SK-N-MC (cell line): ENCODE data around the gene CNTN3.

ENCODE experiments used
- DNase-seq: peaks from one replicate; pipeline ENCODE4 v3.0.0-alpha.2; 2011; ENCODE audit warnings: low read depth, low spot score
- H3K27ac ChIP-seq: fragments of 200-600 bp; sonication (generic); 2 replicates; pipeline ENCODE4 v1.5.1; 2016; ENCODE audit warnings: mixed run types
- H3K36me3 ChIP-seq: fragments of 200-600 bp; sonication (generic); 2 replicates; pipeline ENCODE4 v1.6.1; 2017; ENCODE audit warnings: antibody characterized with exemption, low read length, mixed read lengths; ENCODE audit not compliant: insufficient read depth
- H3K4me3 ChIP-seq: fragments of 200-600 bp; sonication (generic); 2 replicates; pipeline ENCODE4 v1.5.1; 2016
- H3K9ac ChIP-seq: fragments of 200-600 bp; sonication (generic); 2 replicates; pipeline ENCODE4 v1.8.0; 2017; ENCODE audit warnings: mixed run types, mixed read lengths; ENCODE audit not compliant: insufficient read length
- H3K9me3 ChIP-seq: fragments of 200-600 bp; sonication (generic); 2 replicates; pipeline ENCODE4 v1.6.1; 2017; ENCODE audit warnings: low read depth, mild to moderate bottlenecking, antibody characterized with exemption, low read length, moderate library complexity, mixed read lengths
- EZH2 ChIP-seq: fragments of 200-600 bp; sonication (generic); IDR thresholded peaks from one replicate; pipeline ENCODE4 v1.6.1; 2017; ENCODE audit warnings: antibody characterized with exemption
- FOXP2 ChIP-seq: optimal IDR thresholded peaks from 2 replicates; pipeline ENCODE3; 2011; ENCODE audit warnings: mild to moderate bottlenecking, moderate library complexity; ENCODE audit not compliant: insufficient read depth; ENCODE audit errors: extremely low read length, control extremely low read depth
- POLR2AphosphoS5 ChIP-seq: IDR thresholded peaks from 2 replicates; pipeline ENCODE4 v1.6.1; 2012; ENCODE audit warnings: mild to moderate bottlenecking, low read depth, low read length, borderline replicate concordance

CNTN3 gene

GRCh38 chr3:74621581-74621980 is 7.1 kb upstream of the CNTN3 start:
- Histone ChIP-seq H3K9ac (no peak overlapping the region), H3K9me3 (no peaks in the 10 kb centered on the region)
- TF ChIP-seq POLR2AphosphoS5 (no peak), EZH2 (no peak), FOXP2 (no peak)

GRCh38 chr3:74617776-74618175 is 3.3 kb upstream of the CNTN3 start:
- Histone ChIP-seq H3K9ac (no peak overlapping the region), H3K36me3 (no peaks in the 10 kb centered on the region), H3K4me3 (no peak overlapping the region), H3K27ac (peak overlapping the region; percentile 42; the same call in 1 of the 2 replicates), H3K9me3 (no peaks in the 10 kb centered on the region)
- TF ChIP-seq POLR2AphosphoS5 (no peak), FOXP2 (no peak), EZH2 (no peak)
- DNase-seq: no peak

More at GRCh38 chr3:74621581-74621980, 7.1 kb upstream of the CNTN3 start:
- Histone ChIP-seq H3K36me3 (no peaks in the 10 kb centered on the region), H3K27ac (no peak overlapping the region), H3K4me3 (no peak overlapping the region)
- no peak for DNase-seq

GRCh38 chr3:74613521-74614106 is 845 bp downstream of the CNTN3 start:
- no peaks in the 10 kb centered on the region for H3K36me3 ChIP-seq
- TF ChIP-seq EZH2: no peak
- no peak for TF ChIP-seq POLR2AphosphoS5
- no peak for TF ChIP-seq FOXP2
- no peak overlapping the region for H3K27ac ChIP-seq
- DNase-seq: no peak
- no peaks in the 10 kb centered on the region for H3K9me3 ChIP-seq
- H3K9ac ChIP-seq: no peak overlapping the region
- H3K4me3 ChIP-seq: no peak overlapping the region

DNA sequence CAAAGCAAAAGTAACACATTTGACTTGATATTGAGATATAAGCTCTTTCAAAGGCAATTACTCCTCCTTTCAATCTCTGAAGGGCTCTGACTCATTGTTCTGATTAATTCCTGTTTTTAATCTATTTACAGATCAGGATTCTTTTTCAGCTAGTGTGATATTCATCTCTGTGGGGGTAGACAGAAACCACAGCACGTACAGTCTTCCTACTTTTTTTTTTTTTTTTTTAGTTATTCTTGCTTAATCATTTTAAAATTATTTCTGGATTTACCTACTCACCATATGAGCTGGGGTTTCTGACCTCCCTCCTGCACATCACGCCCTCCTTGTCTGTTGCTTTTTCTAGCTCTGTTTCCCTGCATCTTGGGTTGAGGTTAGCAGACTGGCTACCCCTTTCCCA is 1.4 kb downstream of the CNTN3 start:
- TF ChIP-seq POLR2AphosphoS5 (no peak), EZH2 (no peak), FOXP2 (no peak)
- no peak overlapping the region for H3K9ac ChIP-seq
- no peak overlapping the region for H3K4me3 ChIP-seq
- no peaks in the 10 kb centered on the region for H3K36me3 ChIP-seq
- H3K9me3 ChIP-seq: no peaks in the 10 kb centered on the region
- no peak overlapping the region for H3K27ac ChIP-seq
- DNase-seq: no peak

DNA sequence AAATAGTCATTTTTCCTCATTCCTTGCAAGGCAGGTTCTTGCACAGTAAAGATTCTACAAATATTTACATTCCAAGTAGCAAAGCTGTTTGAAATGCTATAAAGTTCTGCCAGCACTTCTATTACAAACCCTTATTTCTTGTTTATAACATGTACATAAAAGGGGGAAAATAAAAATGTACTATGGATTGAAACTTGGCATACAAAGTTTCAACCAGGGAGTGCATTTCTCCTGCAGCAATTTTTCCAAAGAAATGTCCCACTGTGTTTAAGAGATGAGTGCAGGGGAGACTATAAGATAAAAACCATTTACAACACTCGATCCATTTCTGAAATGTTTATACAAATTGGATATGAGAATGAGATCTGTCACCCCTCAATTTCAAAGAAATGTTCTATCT is 3.3 kb downstream of the CNTN3 start:
- H3K27ac ChIP-seq: no peak overlapping the region
- H3K36me3 ChIP-seq: no peaks in the 10 kb centered on the region
- H3K4me3 ChIP-seq: no peak overlapping the region
- TF ChIP-seq FOXP2 (no peak), POLR2AphosphoS5 (no peak), EZH2 (no peak)
- H3K9ac ChIP-seq: no peak overlapping the region
- DNase-seq: no peak
- H3K9me3 ChIP-seq: no peaks in the 10 kb centered on the region

GRCh38 chr3:74607803-74608202 is 6.7 kb downstream of the CNTN3 start:
- no peak for DNase-seq
- no peak overlapping the region for H3K27ac ChIP-seq
- no peaks in the 10 kb centered on the region for H3K9me3 ChIP-seq
- H3K9ac ChIP-seq: no peak overlapping the region
- no peak for TF ChIP-seq FOXP2
- TF ChIP-seq EZH2: no peak
- TF ChIP-seq POLR2AphosphoS5: no peak
- H3K4me3 ChIP-seq: no peak overlapping the region
- no peaks in the 10 kb centered on the region for H3K36me3 ChIP-seq

DNA sequence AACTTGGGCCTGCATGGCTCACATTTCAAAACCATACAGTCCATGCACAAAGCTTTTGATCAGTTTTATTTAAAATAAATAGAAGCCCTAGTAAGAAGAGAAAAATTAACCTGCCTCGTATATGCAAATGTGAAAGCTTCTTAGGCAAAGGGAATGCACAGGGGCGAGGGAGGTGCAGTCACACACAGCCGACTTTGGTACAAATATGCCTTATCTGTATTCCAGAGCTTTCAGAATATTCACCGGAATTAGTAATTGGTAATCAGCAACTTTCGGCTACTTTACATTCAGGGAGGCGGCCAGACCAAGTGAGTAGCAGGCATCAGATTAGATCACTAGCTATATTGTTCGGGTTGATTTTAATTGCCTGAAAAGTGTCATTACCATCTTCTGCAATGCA is 7.5 kb downstream of the CNTN3 start:
- no peaks in the 10 kb centered on the region for H3K36me3 ChIP-seq
- no peaks in the 10 kb centered on the region for H3K9me3 ChIP-seq
- TF ChIP-seq EZH2 (no peak), FOXP2 (no peak), POLR2AphosphoS5 (no peak)
- no peak overlapping the region for H3K9ac ChIP-seq
- no peak for DNase-seq
- H3K4me3 ChIP-seq: no peak overlapping the region
- no peak overlapping the region for H3K27ac ChIP-seq

GRCh38 chr3:74605437-74605836 is 9.0 kb downstream of the CNTN3 start:
- Histone ChIP-seq H3K36me3 (no peaks in the 10 kb centered on the region), H3K9ac (no peak overlapping the region), H3K27ac (no peak overlapping the region), H3K9me3 (no peaks in the 10 kb centered on the region), H3K4me3 (no peak overlapping the region)
- TF ChIP-seq EZH2 (no peak), FOXP2 (no peak), POLR2AphosphoS5 (no peak)
- DNase-seq: no peak

DNA sequence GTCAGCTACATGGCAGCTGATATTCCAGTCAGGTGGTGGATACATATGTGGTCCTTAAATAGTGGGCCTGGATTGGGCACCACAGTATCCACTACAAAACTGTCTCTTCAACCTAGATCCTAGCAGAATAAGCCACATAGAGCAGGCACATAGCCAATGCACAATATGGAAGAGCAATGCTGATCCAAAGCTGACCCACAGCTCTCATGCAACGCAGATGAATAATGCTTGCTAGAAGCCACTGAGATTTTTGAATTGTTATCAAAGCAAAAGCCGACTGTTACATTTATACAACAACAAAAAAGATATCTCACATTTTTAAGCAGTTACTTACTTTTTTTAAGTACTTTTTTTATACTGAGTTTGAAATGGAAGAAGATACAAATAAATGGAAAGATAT is 11.2 kb downstream of the CNTN3 start:
- no peak overlapping the region for H3K27ac ChIP-seq
- TF ChIP-seq EZH2: no peak
- TF ChIP-seq FOXP2: no peak
- TF ChIP-seq POLR2AphosphoS5: no peak
- H3K9ac ChIP-seq: no peak overlapping the region
- H3K36me3 ChIP-seq: no peaks in the 10 kb centered on the region
- H3K9me3 ChIP-seq: no peaks in the 10 kb centered on the region
- no peak for DNase-seq
- H3K4me3 ChIP-seq: no peak overlapping the region
